Activated naive CD8-positive, alpha-beta T cell (primary cell): ENCODE data around the gene CEP192.

Experiments used
- H3K27ac Mint-ChIP-seq: one replicate; pipeline ENCODE4 v1.8.0; 2021; ENCODE audit warnings: mixed read lengths
- H3K27me3 Mint-ChIP-seq: one replicate; pipeline ENCODE4 v1.8.0; 2021; ENCODE audit warnings: mixed read lengths
- H3K36me3 Mint-ChIP-seq: one replicate; pipeline ENCODE4 v1.8.0; 2021; ENCODE audit warnings: mixed read lengths
- H3K4me1 Mint-ChIP-seq: one replicate; pipeline ENCODE4 v1.8.0; 2021; ENCODE audit warnings: low read depth, mixed read lengths
- H3K4me3 Mint-ChIP-seq: one replicate; pipeline ENCODE4 v1.8.0; 2021; ENCODE audit warnings: mild to moderate bottlenecking, mixed read lengths
- H3K9me3 Mint-ChIP-seq: one replicate; pipeline ENCODE4 v1.8.0; 2021; ENCODE audit warnings: low read depth, mixed read lengths

The CEP192 gene

GRCh38 chr18:13159579-13159978, 168.4 kb downstream of the CEP192 start:
- Mint-ChIP-seq H3K27me3 (peaks cover 2% of the 10 kb centered on the region), H3K9me3 (peaks cover 21% of the 10 kb centered on the region), H3K4me3 (no peak overlapping the region), H3K36me3 (peaks cover 20% of the 10 kb centered on the region), H3K4me1 (peaks cover 3% of the 10 kb centered on the region), H3K27ac (no peak overlapping the region)

- H3K4me3 Mint-ChIP-seq, result no peak overlapping the region
- H3K9me3 Mint-ChIP-seq, result peaks cover 8% of the 10 kb centered on the region
- no peak overlapping the region for H3K27ac Mint-ChIP-seq
- peaks cover 3% of the 10 kb centered on the region for H3K4me1 Mint-ChIP-seq
- H3K27me3 Mint-ChIP-seq, result peaks cover under 1% of the 10 kb centered on the region
- H3K36me3 Mint-ChIP-seq, result peaks cover 9% of the 10 kb centered on the region
These were observed 170.2 kb downstream of the CEP192 start for GRCh38 chr18:13161276-13161899.

- H3K4me3 Mint-ChIP-seq, result no peak overlapping the region
- H3K27ac Mint-ChIP-seq, result no peak overlapping the region
- H3K36me3 Mint-ChIP-seq, result peaks cover 14% of the 10 kb centered on the region
- H3K4me1 Mint-ChIP-seq, result peaks cover 3% of the 10 kb centered on the region
- H3K9me3 Mint-ChIP-seq, result peaks cover 14% of the 10 kb centered on the region
- H3K27me3 Mint-ChIP-seq, result peaks cover 3% of the 10 kb centered on the region
These were observed 172.2 kb downstream of the CEP192 start for GRCh38 chr18:13163167-13163927.

DNA sequence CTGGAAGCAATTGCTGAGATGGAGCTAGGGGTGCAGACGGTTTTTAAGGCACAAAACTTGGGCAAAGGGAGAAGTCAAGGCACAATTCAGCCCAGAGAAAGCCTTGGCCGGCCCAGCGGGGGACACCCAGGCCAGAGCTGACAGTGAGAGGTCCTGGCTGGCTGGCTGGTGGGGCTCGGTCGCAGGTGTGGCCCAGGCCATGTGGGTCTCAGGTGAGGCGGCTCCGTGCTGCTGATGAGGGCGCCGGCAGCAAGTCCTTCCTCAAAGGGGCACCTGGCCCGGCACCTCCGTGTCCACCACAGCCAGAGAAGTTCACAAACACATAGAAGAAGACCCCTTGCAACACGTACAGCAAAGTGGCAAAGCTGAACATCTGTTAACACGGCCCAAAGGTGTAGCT, 173.2 kb downstream of the CEP192 start:
- Mint-ChIP-seq H3K27me3 (peaks cover 3% of the 10 kb centered on the region), H3K36me3 (peaks cover 12% of the 10 kb centered on the region), H3K4me3 (no peak overlapping the region), H3K4me1 (peaks cover 1% of the 10 kb centered on the region), H3K27ac (no peak overlapping the region), H3K9me3 (peaks cover 11% of the 10 kb centered on the region)

GRCh38 chr18:13165636-13166423, 174.7 kb downstream of the CEP192 start:
- H3K4me3 Mint-ChIP-seq, result no peak overlapping the region
- H3K27me3 Mint-ChIP-seq, result peaks cover 3% of the 10 kb centered on the region

GRCh38 chr18:13173578-13174145, 182.5 kb downstream of the CEP192 start:
- Mint-ChIP-seq H3K27me3 (no peaks in the 10 kb centered on the region), H3K4me1 (peaks cover 8% of the 10 kb centered on the region), H3K27ac (no peak overlapping the region), H3K36me3 (no peaks in the 10 kb centered on the region), H3K9me3 (no peaks in the 10 kb centered on the region), H3K4me3 (no peak overlapping the region)

More at GRCh38 chr18:13165636-13166423, 174.7 kb downstream of the CEP192 start:
- H3K9me3 Mint-ChIP-seq, result peaks cover 11% of the 10 kb centered on the region
- H3K27ac Mint-ChIP-seq, result no peak overlapping the region
- peaks cover 12% of the 10 kb centered on the region for H3K36me3 Mint-ChIP-seq
- H3K4me1 Mint-ChIP-seq, result no peaks in the 10 kb centered on the region
